Sigmoid colon (tissue), 7 donors: ENCODE data around the gene BNIP3. TPM values are rescaled to one million over a fixed set of nuclear protein-coding genes. Genes with fewer than 3 reads are reported as not detected.
"Not testable (repeated sequence)": the region's sequence is repeated elsewhere in the genome, so short reads cannot be mapped to it uniquely, and the experiment has no call there.

Experiments used
- DNase-seq: peaks from one replicate; pipeline ENCODE4 v3.0.0-alpha.2; 2019
- H3K27ac ChIP-seq, 4 donors: fragments of 200-600 bp; sonication (generic); one replicate each; pipeline ENCODE4 v1.5.1; 2016 to 2019; ENCODE audit warnings: mild to moderate bottlenecking in 1 of 4
- H3K27me3 ChIP-seq, 3 donors: fragments of 200-600 bp; sonication (generic); one replicate each; pipeline ENCODE4 v1.5.1; 2019; ENCODE audit warnings: mild to moderate bottlenecking in 1 of 3
- H3K36me3 ChIP-seq, 4 donors: fragments of 200-600 bp; sonication (generic); one replicate each; pipeline ENCODE4 v1.5.1; 2016 to 2019
- H3K4me1 ChIP-seq, 4 donors: fragments of 200-600 bp; sonication (generic); one replicate each; pipeline ENCODE4 v1.5.1; 2017 to 2019
- H3K4me3 ChIP-seq, 4 donors: fragments of 200-600 bp; sonication (generic); one replicate each; pipeline ENCODE4 v1.5.1; 2017 to 2019; ENCODE audit warnings: mild to moderate bottlenecking in 2 of 4, moderate library complexity in 1 of 4
- H3K9me3 ChIP-seq, 4 donors: fragments of 200-600 bp in 3 of 4; sonication (generic) in 3 of 4; one replicate each; pipeline versions ENCODE4 v1.5.1 to v1.6.1; 2013 to 2019
- CTCF ChIP-seq, 4 experiments: fragments of 450-650 bp in 3 of 4; fragments of 200-600 bp in 1 of 4; IDR thresholded peaks; one replicate each; pipeline ENCODE4 v1.5.1; 2016 to 2019; ENCODE audit warnings: antibody characterized with exemption in 4 of 4, mild to moderate bottlenecking in 3 of 4, moderate library complexity in 2 of 4
- EP300 ChIP-seq, 4 donors: sonication (generic); formaldehyde crosslinking; IDR thresholded peaks; one replicate each; pipeline ENCODE4 v1.6.1; 2017; ENCODE audit warnings: antibody characterized with exemption in 4 of 4
- POLR2A ChIP-seq, 2 donors: fragments of 450-650 bp; IDR thresholded peaks; one replicate each; pipeline ENCODE4 v1.6.1; 2016; ENCODE audit warnings: antibody characterized with exemption in 2 of 2, mild to moderate bottlenecking in 2 of 2, moderate library complexity in 2 of 2
- POLR2AphosphoS5 ChIP-seq, 4 donors: sonication (generic); formaldehyde crosslinking; IDR thresholded peaks; one replicate each; pipeline ENCODE4 v1.6.1; 2017; ENCODE audit warnings: antibody characterized with exemption in 4 of 4
- WGBS, 2 donors: extraction: QIAGEN DNeasy Blood & Tissue Kit; methylation state at CpG; one replicate each; pipeline ENCODE4 v1.1.7; 2013; 5-methylcytosine and 5-hydroxymethylcytosine counted together
- intact Hi-C: fragments of 100-400 bp; cut with DNase I; formaldehyde crosslinking; loops from one replicate; pipeline ENCODE4 v1.15.1; 2023
- polyA plus RNA-seq, 3 donors: library from polyadenylated mRNA; stranded (reverse); fragments of 200-250 nt; gene quantifications; one replicate each; pipeline ENCODE4 v1.2.3, GENCODE V29; 2013
- total RNA-seq, 4 donors: library from RNA; depleted of rRNA; stranded (reverse); fragments of >200 nt; gene quantifications; one replicate each; pipeline ENCODE4 v1.1.0, GENCODE V29; 2016
- donor health status: healthy with polysubstance abuse.
- donor health status: Bipolar disorder and iron deficiency.
- donor health status: healthy.

Gene BNIP3
- total and polyA plus RNA-seq, 7 donors = 3.9 to 125 (median 55.9) TPM

- Histone ChIP-seq H3K36me3 (no peaks in the 10 kb centered on the region), H3K27ac (no peak overlapping the region), H3K4me1 (peaks cover 0 to 5% (median 4%) of the 10 kb centered on the region in 4 donors), H3K9me3 (no peaks in the 10 kb centered on the region), H3K4me3 (no peak overlapping the region), H3K27me3 (no peaks in the 10 kb centered on the region)
- no peak for DNase-seq
- 91% methylated on average over 3 of the region's 3 CpGs for WGBS, 2 donors
- intact Hi-C loops = no loop called here
- TF ChIP-seq CTCF (IDR thresholded peaks at IDR 0.05) (no peak), POLR2A (IDR thresholded peaks at IDR 0.05) (no peak), POLR2AphosphoS5 (IDR thresholded peaks at IDR 0.05) (no peak), EP300 (IDR thresholded peaks at IDR 0.05) (no peak)
These were observed 10.0 kb upstream of the BNIP3 start for GRCh38 chr10:131991726-131992125.

- DNase-seq = peak; percentile 15
- H3K4me3 ChIP-seq, H3K27me3 ChIP-seq, H3K4me1 ChIP-seq, H3K36me3 ChIP-seq, H3K27ac ChIP-seq, H3K9me3 ChIP-seq: not testable (repeated sequence)
- intact Hi-C loops = loop anchor here (10.0 kb wide), 1 partner anchor 547 kb away; the partner anchor contains the start of gene INPP5A
- WGBS, 2 donors = 95 to 98% methylated on average over 2 to 3 of the region's 3 CpGs
These were observed 6.1 kb upstream of the BNIP3 start for GRCh38 chr10:131987786-131988185.

GRCh38 chr10:131987301-131987700 lies 5.6 kb upstream of the BNIP3 start:
- 87 to 91% methylated on average over 4 of the region's 5 CpGs for WGBS, 2 donors

GRCh38 chr10:131986851-131987250 lies 5.1 kb upstream of the BNIP3 start:
- H3K36me3 ChIP-seq, H3K27me3 ChIP-seq, H3K9me3 ChIP-seq, H3K27ac ChIP-seq, H3K4me3 ChIP-seq: not testable (repeated sequence)
- peak; percentile 42 for DNase-seq
- peaks cover 0 to 10% (median 6%) of the 10 kb centered on the region in 4 donors for H3K4me1 ChIP-seq
- 95 to 96% methylated on average over 7 of the region's 7 CpGs for WGBS, 2 donors
- intact Hi-C loops = loop anchor here (10.0 kb wide), 1 partner anchor 548 kb away; the partner anchor contains the start of gene INPP5A

More at GRCh38 chr10:131987301-131987700, 5.6 kb upstream of the BNIP3 start:
- H3K4me1 ChIP-seq, DNase-seq, H3K4me3 ChIP-seq, H3K27me3 ChIP-seq, H3K9me3 ChIP-seq, H3K36me3 ChIP-seq, H3K27ac ChIP-seq: not testable (repeated sequence)
- intact Hi-C loops = loop anchor here (10.0 kb wide), 1 partner anchor 548 kb away; the partner anchor contains the start of gene INPP5A

DNA sequence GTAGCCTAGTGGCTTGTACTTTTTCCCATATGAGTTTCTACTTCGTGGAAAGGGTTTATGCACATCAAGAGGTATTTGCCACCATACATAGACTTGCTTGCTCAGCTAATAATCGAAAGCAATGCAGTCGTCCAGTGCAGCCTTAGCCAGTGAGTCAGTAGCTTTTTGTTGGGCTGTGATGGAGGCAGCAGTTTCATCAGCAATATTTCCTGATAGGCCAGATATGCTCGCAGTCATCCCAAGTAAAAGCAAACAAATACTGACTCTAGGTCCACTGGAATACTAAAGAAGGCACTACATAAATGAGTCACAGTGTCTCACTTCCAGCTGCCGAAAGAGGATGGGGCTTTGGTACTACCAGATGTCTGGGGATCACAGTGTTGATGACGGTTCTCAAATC lies 2.1 kb upstream of the BNIP3 start:
- H3K27me3 ChIP-seq = no peaks in the 10 kb centered on the region
- no peak for DNase-seq
- peaks cover 0 to 37% (median 28%) of the 10 kb centered on the region in 4 donors for H3K4me1 ChIP-seq
- no peaks in the 10 kb centered on the region for H3K36me3 ChIP-seq
- H3K4me3 ChIP-seq = no peak overlapping the region
- 56 to 77% methylated on average over 6 of the region's 6 CpGs for WGBS, 2 donors
- no peak for TF ChIP-seq CTCF (IDR thresholded peaks at IDR 0.05)
- TF ChIP-seq POLR2AphosphoS5 (IDR thresholded peaks at IDR 0.05) = no peak
- TF ChIP-seq EP300 (IDR thresholded peaks at IDR 0.05) = no peak
- TF ChIP-seq POLR2A (IDR thresholded peaks at IDR 0.05) = no peak
- no peaks in the 10 kb centered on the region for H3K9me3 ChIP-seq
- H3K27ac ChIP-seq = no peak overlapping the region
- intact Hi-C loops = loop anchor here (5.0 to 10.0 kb wide), 3 partner anchors 51 to 551 kb away; partner anchors contain the start of genes INPP5A and JAKMIP3

- H3K36me3 ChIP-seq = no peaks in the 10 kb centered on the region
- intact Hi-C loops = loop anchor here (5.0 to 10.0 kb wide), 3 partner anchors 50 to 552 kb away; partner anchors contain the start of genes INPP5A and JAKMIP3
- TF ChIP-seq POLR2A (IDR thresholded peaks at IDR 0.05) (no peak), EP300 (IDR thresholded peaks at IDR 0.05) (no peak), CTCF (IDR thresholded peaks at IDR 0.05) (no peak), POLR2AphosphoS5 (IDR thresholded peaks at IDR 0.05) (no peak)
- DNase-seq = no peak
- peaks cover 0 to 43% (median 32%) of the 10 kb centered on the region in 4 donors for H3K4me1 ChIP-seq
- WGBS, 2 donors = 68 to 69% methylated on average over 21 of the region's 21 CpGs
- H3K9me3 ChIP-seq = no peaks in the 10 kb centered on the region
- H3K27me3 ChIP-seq = no peaks in the 10 kb centered on the region
- H3K27ac ChIP-seq = peak overlapping the region; percentile 72 to 92 (median 87)
- peak overlapping the region; percentile 53 to 99 (median 89) for H3K4me3 ChIP-seq
These were observed 1.1 kb upstream of the BNIP3 start for GRCh38 chr10:131982796-131983195.
